Right cardiac atrium (tissue), 5 donors: ENCODE data around the gene NKAIN2. TPM values are rescaled to one million over a fixed set of nuclear protein-coding genes. Genes with fewer than 3 reads are reported as not detected.
"Not testable (repeated sequence)": the region's sequence is repeated elsewhere in the genome, so short reads cannot be mapped to it uniquely, and the experiment has no call there.

Experiments used
- ATAC-seq, 2 donors: fragments of 200-7000 bp; cut with Tn5 transposase; one replicate each; pipeline versions ENCODE4 v1.8.0 to v1.9.1; 2020; ENCODE audit warnings: moderate library complexity in 2 of 2, mild to moderate bottlenecking in 1 of 2
- DNase-seq, 3 donors: peaks; one replicate each; pipeline ENCODE4 v3.0.0-alpha.2; 2020
- H3K27ac ChIP-seq: one replicate; pipeline ENCODE4 v1.5.1; 2013; ENCODE audit warnings: mild to moderate bottlenecking, low read length, control low read depth, moderate library complexity
- H3K27me3 ChIP-seq: one replicate; pipeline ENCODE4 v1.6.1; 2013; ENCODE audit not compliant: control insufficient read depth, insufficient read depth
- H3K4me1 ChIP-seq: one replicate; pipeline ENCODE4 v1.6.1; 2013; ENCODE audit warnings: low read length; ENCODE audit not compliant: control insufficient read depth, insufficient read depth
- H3K4me3 ChIP-seq: one replicate; pipeline ENCODE4 v1.5.1; 2013; ENCODE audit warnings: low read length, control low read depth
- H3K9me3 ChIP-seq: one replicate; pipeline ENCODE4 v1.6.1; 2013; ENCODE audit warnings: low read length; ENCODE audit not compliant: control insufficient read depth
- WGBS: extraction: QIAGEN DNeasy Blood & Tissue Kit; methylation state at CpG from one replicate; pipeline ENCODE4 v1.1.7; 2013; 5-methylcytosine and 5-hydroxymethylcytosine counted together
- intact Hi-C, 4 donors: fragments of 100-400 bp; cut with DNase I; formaldehyde crosslinking; loops; one replicate each; pipeline versions ENCODE4 v1.11.0 to v1.14.0; 2022 to 2023
- polyA plus RNA-seq: library from polyadenylated mRNA; stranded (reverse); fragments of 200-250 nt; gene quantifications from one replicate; pipeline ENCODE4 v1.2.3, GENCODE V29; 2013
- total RNA-seq, 4 donors: library from RNA; stranded (reverse); fragmentation: NEBNext Ultra II Directional; extraction: Animal tissue kit (Norgen Biotek cat#: 25700); gene quantifications; one replicate each; pipeline ENCODE4 v1.2.1, GENCODE V29; 2021
- donor health status: healthy with polysubstance abuse.
- donor health status: DM: no; HTN: yes; CAD: no.
- donor health status: DM: no; HTN: no; CAD: no.
- donor health status: DM: no; HTN: yes; CAD: no; lungs with severe emphysema.
- donor health status: DM: yes; HTN: yes; CAD: no.

The NKAIN2 gene
- total and polyA plus RNA-seq, 5 donors = 1.3 to 2.7 (median 1.5) TPM

DNA sequence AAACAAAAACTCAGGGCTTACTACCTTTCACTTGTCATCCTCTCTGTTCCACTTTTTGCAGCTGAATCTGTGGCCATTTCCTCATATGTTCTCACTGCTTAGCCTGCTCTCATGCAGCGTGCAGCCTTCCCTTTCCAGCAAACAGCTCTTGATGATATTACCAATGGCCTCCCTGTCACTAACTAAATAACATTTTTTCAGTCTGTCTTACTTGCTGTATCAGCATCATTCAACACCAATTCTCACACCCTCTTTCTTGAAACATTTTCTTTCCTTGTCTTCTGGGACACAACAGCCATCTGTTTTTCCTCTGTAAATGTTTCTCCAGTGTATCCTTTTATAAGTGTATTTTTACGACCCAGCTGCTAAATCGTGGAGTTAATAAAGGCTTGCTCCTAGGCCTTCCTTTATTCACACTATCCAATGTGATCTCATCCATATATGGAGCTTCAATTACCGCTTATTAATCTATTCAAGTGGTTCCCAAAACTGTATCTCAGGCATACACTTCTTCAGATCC lies 634.9 kb downstream of the NKAIN2 start:
- no peaks in the 10 kb centered on the region for H3K27me3 ChIP-seq
- 51% methylated on average over 4 of the region's 4 CpGs for WGBS
- ATAC-seq = no peak
- no peak overlapping the region for H3K4me3 ChIP-seq
- intact Hi-C loops = no loop called here
- no peak overlapping the region for H3K27ac ChIP-seq
- DNase-seq = no peak
- no peaks in the 10 kb centered on the region for H3K4me1 ChIP-seq
- no peaks in the 10 kb centered on the region for H3K9me3 ChIP-seq

- ATAC-seq = no peak
- intact Hi-C loops = no loop called here
- H3K4me1 ChIP-seq = no peaks in the 10 kb centered on the region
These were observed 637.8 kb downstream of the NKAIN2 start for GRCh38 chr6:124441450-124441849.

DNA sequence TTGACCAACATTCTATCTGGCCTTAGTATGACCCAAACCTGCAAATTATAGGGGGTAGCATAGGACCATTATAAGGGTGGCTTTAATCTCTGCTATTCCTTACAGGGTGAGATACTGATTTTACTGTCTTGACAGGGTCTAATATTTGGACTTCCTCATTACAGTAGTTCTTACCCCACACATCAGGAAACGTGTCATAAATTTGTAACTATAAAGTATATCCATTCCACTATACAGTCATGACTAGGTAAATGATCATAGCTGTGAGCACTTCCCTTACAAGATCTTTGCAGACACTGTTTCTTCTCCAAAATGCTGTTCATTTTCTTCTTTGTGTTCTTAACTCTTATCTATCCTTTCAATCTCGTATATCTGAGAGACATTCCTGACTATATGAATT lies 639.9 kb downstream of the NKAIN2 start:
- Histone ChIP-seq H3K4me3 (no peak overlapping the region), H3K4me1 (no peaks in the 10 kb centered on the region), H3K9me3 (no peaks in the 10 kb centered on the region), H3K27ac (no peak overlapping the region), H3K27me3 (no peaks in the 10 kb centered on the region)
- no peak for DNase-seq
- WGBS = 42% methylated on average over 2 of the region's 2 CpGs
- intact Hi-C loops = no loop called here
- ATAC-seq = no peak

More at GRCh38 chr6:124441450-124441849, 637.8 kb downstream of the NKAIN2 start:
- no peak overlapping the region for H3K27ac ChIP-seq
- no peak for DNase-seq
- H3K9me3 ChIP-seq = no peaks in the 10 kb centered on the region
- no peak overlapping the region for H3K4me3 ChIP-seq
- 83% methylated on average over 3 of the region's 3 CpGs for WGBS
- H3K27me3 ChIP-seq = no peaks in the 10 kb centered on the region

DNA sequence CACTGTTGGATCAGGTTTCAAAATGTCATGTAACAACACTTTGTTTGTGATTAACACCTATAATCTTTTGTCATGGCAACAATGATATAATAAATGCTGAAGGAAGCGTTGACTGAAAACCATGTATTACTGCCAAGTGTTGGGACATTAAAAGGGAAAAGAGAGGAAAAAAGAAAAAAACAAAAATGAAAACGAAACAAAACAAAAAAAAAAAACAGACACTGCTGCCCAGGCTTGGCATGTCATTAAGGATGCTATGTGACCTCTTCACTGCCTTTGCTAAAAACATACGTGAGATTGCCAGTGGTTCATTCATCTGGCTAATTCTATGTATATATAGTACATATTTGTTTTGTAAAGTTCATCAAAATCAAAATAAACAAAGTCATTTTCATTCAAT lies 641.9 kb downstream of the NKAIN2 start:
- H3K27ac ChIP-seq = no peak overlapping the region
- no peak overlapping the region for H3K4me3 ChIP-seq
- WGBS = 26% methylated on average over 3 of the region's 3 CpGs
- H3K9me3 ChIP-seq = no peaks in the 10 kb centered on the region
- DNase-seq (no peak), ATAC-seq (no peak)
- H3K4me1 ChIP-seq = no peaks in the 10 kb centered on the region
- no peaks in the 10 kb centered on the region for H3K27me3 ChIP-seq
- intact Hi-C loops = no loop called here

GRCh38 chr6:124446961-124447360 lies 643.3 kb downstream of the NKAIN2 start:
- Histone ChIP-seq H3K27me3 (no peaks in the 10 kb centered on the region), H3K9me3 (no peaks in the 10 kb centered on the region), H3K4me3 (no peak overlapping the region), H3K4me1 (no peaks in the 10 kb centered on the region), H3K27ac (no peak overlapping the region)
- DNase-seq (no peak), ATAC-seq (no peak)
- intact Hi-C loops = no loop called here
- WGBS = 46% methylated on average over 3 of the region's 3 CpGs

- Histone ChIP-seq H3K4me1 (no peaks in the 10 kb centered on the region), H3K27me3 (no peaks in the 10 kb centered on the region), H3K27ac (no peak overlapping the region), H3K9me3 (no peaks in the 10 kb centered on the region), H3K4me3 (no peak overlapping the region)
- WGBS = 85% methylated on average over 2 of the region's 2 CpGs
- DNase-seq (no peak), ATAC-seq (no peak)
- intact Hi-C loops = no loop called here
These were observed 655.6 kb downstream of the NKAIN2 start for GRCh38 chr6:124459268-124459667.

DNA sequence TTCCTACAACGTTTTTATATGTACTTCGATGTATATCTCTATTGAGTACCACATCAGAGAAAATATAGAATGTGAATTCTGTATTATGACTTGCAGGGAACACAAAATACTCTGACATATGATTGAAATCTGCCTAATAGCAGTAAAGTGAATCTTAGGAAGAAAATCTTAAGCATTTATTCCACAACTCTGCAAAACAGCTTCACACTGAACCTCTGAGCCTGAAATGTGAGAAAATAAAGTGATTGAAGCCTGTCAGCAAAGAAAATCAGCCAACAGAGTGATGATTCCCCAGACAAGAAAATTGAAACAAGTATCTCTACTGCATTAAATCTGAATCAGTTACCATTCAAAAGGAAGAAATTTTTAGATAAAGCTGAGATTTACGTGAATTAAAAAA lies 659.1 kb downstream of the NKAIN2 start:
- Histone ChIP-seq H3K4me3 (no peak overlapping the region), H3K27me3 (no peaks in the 10 kb centered on the region), H3K27ac (no peak overlapping the region), H3K9me3 (no peaks in the 10 kb centered on the region), H3K4me1 (no peaks in the 10 kb centered on the region)
- DNase-seq (no peak), ATAC-seq (no peak)
- WGBS = 75% methylated on average over 3 of the region's 3 CpGs
- intact Hi-C loops = no loop called here

GRCh38 chr6:124463271-124463670 lies 659.6 kb downstream of the NKAIN2 start:
- H3K27me3 ChIP-seq = no peaks in the 10 kb centered on the region
- H3K4me3 ChIP-seq = no peak overlapping the region
- intact Hi-C loops = no loop called here
- no peak for ATAC-seq
- WGBS = 82% methylated on average over 3 of the region's 3 CpGs
- no peak overlapping the region for H3K27ac ChIP-seq
- H3K4me1 ChIP-seq = no peaks in the 10 kb centered on the region
- no peaks in the 10 kb centered on the region for H3K9me3 ChIP-seq
- DNase-seq = no peak

GRCh38 chr6:124464600-124464999 lies 660.9 kb downstream of the NKAIN2 start:
- intact Hi-C loops, H3K27me3 ChIP-seq, DNase-seq, H3K4me3 ChIP-seq, H3K4me1 ChIP-seq, H3K9me3 ChIP-seq, ATAC-seq, H3K27ac ChIP-seq: not testable (repeated sequence)
- 74% methylated on average over 2 of the region's 2 CpGs for WGBS

DNA sequence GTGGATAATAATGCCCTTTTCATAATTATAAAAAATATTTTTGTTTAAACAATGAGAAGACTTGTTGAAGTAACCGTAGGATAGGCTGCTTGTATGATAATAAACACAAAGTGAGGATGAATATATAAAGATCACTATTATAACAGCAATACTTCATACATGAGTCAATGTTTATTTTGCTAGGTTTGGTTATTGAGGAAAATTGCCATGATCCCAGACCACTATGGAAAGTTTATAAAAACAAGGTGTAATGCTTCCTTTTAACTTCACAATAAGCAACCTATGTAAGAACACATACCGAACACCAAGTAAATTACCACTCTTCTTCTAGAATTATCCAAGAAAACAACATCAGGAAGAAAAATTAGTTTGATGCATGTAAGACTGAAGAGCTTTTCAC lies 663.3 kb downstream of the NKAIN2 start:
- Histone ChIP-seq H3K4me1 (no peaks in the 10 kb centered on the region), H3K4me3 (no peak overlapping the region), H3K27me3 (no peaks in the 10 kb centered on the region), H3K27ac (no peak overlapping the region), H3K9me3 (no peaks in the 10 kb centered on the region)
- DNase-seq (no peak), ATAC-seq (no peak)
- intact Hi-C loops = no loop called here
- 85% methylated on average over 2 of the region's 2 CpGs for WGBS

- Histone ChIP-seq H3K27me3 (no peaks in the 10 kb centered on the region), H3K4me3 (no peak overlapping the region), H3K27ac (no peak overlapping the region), H3K4me1 (no peaks in the 10 kb centered on the region), H3K9me3 (no peaks in the 10 kb centered on the region)
- ATAC-seq (no peak), DNase-seq (no peak)
- intact Hi-C loops = no loop called here
- 86% methylated on average over 1 of the region's 1 CpG for WGBS
These were observed 663.7 kb downstream of the NKAIN2 start for GRCh38 chr6:124467366-124467765.

- H3K9me3 ChIP-seq = no peaks in the 10 kb centered on the region
- no peak for ATAC-seq
- H3K4me1 ChIP-seq = no peaks in the 10 kb centered on the region
- H3K27me3 ChIP-seq = no peaks in the 10 kb centered on the region
- DNase-seq = no peak
- no peak overlapping the region for H3K27ac ChIP-seq
- no peak overlapping the region for H3K4me3 ChIP-seq
- intact Hi-C loops = no loop called here
These were observed 667.1 kb downstream of the NKAIN2 start for GRCh38 chr6:124470803-124471202.
